T-helper 2 cell treated with Interferon-gamma antibody and Interleukin-4, amounts not matched to agents 5 μg/mL and 100 μg/mL, for 36 hours (primary cell): Measurements from ENCODE around the gene NR1H3.

ENCODE experiments used
- DNase-seq: peaks from one replicate; pipeline ENCODE4 v3.0.0; 2021; ENCODE audit warnings: low spot score
- H3K27ac Mint-ChIP-seq: one replicate; pipeline ENCODE4 v1.8.0; 2021; ENCODE audit warnings: mild to moderate bottlenecking, mixed read lengths
- H3K27me3 Mint-ChIP-seq: one replicate; pipeline ENCODE4 v1.8.0; 2021; ENCODE audit warnings: low read depth, mixed read lengths
- H3K36me3 Mint-ChIP-seq: one replicate; pipeline ENCODE4 v1.8.0; 2021; ENCODE audit warnings: low read depth, mixed read lengths
- H3K4me1 Mint-ChIP-seq: one replicate; pipeline ENCODE4 v1.8.0; 2021; ENCODE audit warnings: low read depth, mixed read lengths
- H3K4me3 Mint-ChIP-seq: one replicate; pipeline ENCODE4 v1.8.0; 2022; ENCODE audit warnings: mild to moderate bottlenecking, moderate library complexity, mixed read lengths
- H3K9me3 Mint-ChIP-seq: one replicate; pipeline ENCODE4 v1.8.0; 2021; ENCODE audit warnings: mixed read lengths

NR1H3 gene

GRCh38 chr11:47233989-47234668 is 23.7 kb upstream of the NR1H3 start:
- Mint-ChIP-seq H3K36me3 (peaks cover 62% of the 10 kb centered on the region), H3K27me3 (no peaks in the 10 kb centered on the region), H3K27ac (peak overlapping the region; percentile 73), H3K4me1 (peaks cover 18% of the 10 kb centered on the region), H3K4me3 (no peak overlapping the region), H3K9me3 (no peaks in the 10 kb centered on the region)
- DNase-seq = no peak

- peaks cover 17% of the 10 kb centered on the region for H3K4me1 Mint-ChIP-seq
- no peaks in the 10 kb centered on the region for H3K9me3 Mint-ChIP-seq
- peak; percentile 29 for DNase-seq
- no peak overlapping the region for H3K4me3 Mint-ChIP-seq
- no peaks in the 10 kb centered on the region for H3K27me3 Mint-ChIP-seq
- H3K27ac Mint-ChIP-seq = peak overlapping the region; percentile 73
- H3K36me3 Mint-ChIP-seq = peaks cover 63% of the 10 kb centered on the region
Observed at GRCh38 chr11:47234669-47235100, 23.1 kb upstream of the NR1H3 start.

- Mint-ChIP-seq H3K27ac (peak overlapping the region; percentile 73), H3K36me3 (peaks cover 66% of the 10 kb centered on the region), H3K27me3 (no peaks in the 10 kb centered on the region), H3K4me3 (no peak overlapping the region), H3K4me1 (peaks cover 17% of the 10 kb centered on the region), H3K9me3 (no peaks in the 10 kb centered on the region)
- no peak for DNase-seq
Observed at GRCh38 chr11:47235163-47235562, 22.6 kb upstream of the NR1H3 start.

GRCh38 chr11:47236482-47236881 is 21.3 kb upstream of the NR1H3 start:
- Mint-ChIP-seq H3K36me3 (peaks cover 65% of the 10 kb centered on the region), H3K27ac (peak overlapping the region; percentile 33), H3K4me3 (no peak overlapping the region), H3K27me3 (no peaks in the 10 kb centered on the region), H3K4me1 (peaks cover 19% of the 10 kb centered on the region), H3K9me3 (no peaks in the 10 kb centered on the region)
- DNase-seq = no peak

- peaks cover 69% of the 10 kb centered on the region for H3K36me3 Mint-ChIP-seq
- H3K4me3 Mint-ChIP-seq = no peak overlapping the region
- H3K27me3 Mint-ChIP-seq = no peaks in the 10 kb centered on the region
- DNase-seq = no peak
- H3K9me3 Mint-ChIP-seq = no peaks in the 10 kb centered on the region
- H3K27ac Mint-ChIP-seq = peak overlapping the region; percentile 9
- peaks cover 10% of the 10 kb centered on the region for H3K4me1 Mint-ChIP-seq
Observed at GRCh38 chr11:47239852-47240251, 17.9 kb upstream of the NR1H3 start.

- Mint-ChIP-seq H3K27ac (peak overlapping the region; percentile 32), H3K27me3 (no peaks in the 10 kb centered on the region), H3K4me1 (peaks cover 15% of the 10 kb centered on the region), H3K9me3 (no peaks in the 10 kb centered on the region), H3K4me3 (no peak overlapping the region), H3K36me3 (peaks cover 60% of the 10 kb centered on the region)
- DNase-seq = no peak
Observed at GRCh38 chr11:47241841-47242301, 15.9 kb upstream of the NR1H3 start.

GRCh38 chr11:47242596-47243192 is 15.1 kb upstream of the NR1H3 start:
- no peak overlapping the region for H3K27ac Mint-ChIP-seq
- no peaks in the 10 kb centered on the region for H3K27me3 Mint-ChIP-seq
- no peak overlapping the region for H3K4me3 Mint-ChIP-seq
- no peak for DNase-seq
- no peaks in the 10 kb centered on the region for H3K9me3 Mint-ChIP-seq
- peaks cover 21% of the 10 kb centered on the region for H3K4me1 Mint-ChIP-seq
- peaks cover 58% of the 10 kb centered on the region for H3K36me3 Mint-ChIP-seq

- DNase-seq = no peak
- Mint-ChIP-seq H3K36me3 (peaks cover 55% of the 10 kb centered on the region), H3K4me3 (no peak overlapping the region), H3K27ac (no peak overlapping the region), H3K27me3 (no peaks in the 10 kb centered on the region), H3K4me1 (peaks cover 22% of the 10 kb centered on the region), H3K9me3 (no peaks in the 10 kb centered on the region)
Observed at GRCh38 chr11:47243454-47243853, 14.3 kb upstream of the NR1H3 start.

- Mint-ChIP-seq H3K4me1 (peaks cover 24% of the 10 kb centered on the region), H3K36me3 (peaks cover 44% of the 10 kb centered on the region), H3K9me3 (no peaks in the 10 kb centered on the region), H3K27me3 (no peaks in the 10 kb centered on the region), H3K4me3 (no peak overlapping the region), H3K27ac (no peak overlapping the region)
- DNase-seq = no peak
Observed at GRCh38 chr11:47244448-47245350, 13.1 kb upstream of the NR1H3 start.

- Mint-ChIP-seq H3K27me3 (no peaks in the 10 kb centered on the region), H3K4me1 (peaks cover 25% of the 10 kb centered on the region), H3K36me3 (peaks cover 38% of the 10 kb centered on the region), H3K9me3 (no peaks in the 10 kb centered on the region), H3K4me3 (no peak overlapping the region), H3K27ac (no peak overlapping the region)
- no peak for DNase-seq
Observed at GRCh38 chr11:47245611-47246357, 12.0 kb upstream of the NR1H3 start.

- peak overlapping the region; percentile 99 for H3K4me3 Mint-ChIP-seq
- no peak for DNase-seq
- H3K9me3 Mint-ChIP-seq = no peaks in the 10 kb centered on the region
- H3K36me3 Mint-ChIP-seq = peaks cover 24% of the 10 kb centered on the region
- H3K4me1 Mint-ChIP-seq = peaks cover 24% of the 10 kb centered on the region
- peak overlapping the region; percentile 95 for H3K27ac Mint-ChIP-seq
- H3K27me3 Mint-ChIP-seq = no peaks in the 10 kb centered on the region
Observed at GRCh38 chr11:47247502-47247901, 10.3 kb upstream of the NR1H3 start.

GRCh38 chr11:47248304-47248663 is 9.5 kb upstream of the NR1H3 start:
- no peak for DNase-seq
- peak overlapping the region; percentile 99 for H3K4me3 Mint-ChIP-seq
- peaks cover 21% of the 10 kb centered on the region for H3K36me3 Mint-ChIP-seq
- H3K27ac Mint-ChIP-seq = peak overlapping the region; percentile 95
- no peaks in the 10 kb centered on the region for H3K9me3 Mint-ChIP-seq
- peaks cover 22% of the 10 kb centered on the region for H3K4me1 Mint-ChIP-seq
- no peaks in the 10 kb centered on the region for H3K27me3 Mint-ChIP-seq

- H3K36me3 Mint-ChIP-seq = peaks cover 17% of the 10 kb centered on the region
- peak within 1 kb of the TSS; percentile 99 for H3K4me3 Mint-ChIP-seq
- DNase-seq = peak; percentile 85
- peak within 1 kb of the TSS; percentile 95 for H3K27ac Mint-ChIP-seq
- no peaks in the 10 kb centered on the region for H3K9me3 Mint-ChIP-seq
- H3K4me1 Mint-ChIP-seq = peaks cover 22% of the 10 kb centered on the region
- H3K27me3 Mint-ChIP-seq = no peaks in the 10 kb centered on the region
Observed at GRCh38 chr11:47248664-47249377, 9.0 kb upstream of the NR1H3 start, which contains the start of gene ACP2. Gene ACP2 (minus strand): TSS chr11:47248814. CDS start chr11:47248789, 25 bp downstream.
